WTC11 (cell line): ENCODE data around the gene MSS51. TPM values are rescaled to one million over a fixed set of nuclear protein-coding genes. Genes with fewer than 3 reads are reported as not detected.

Experiments used
- ATAC-seq: fragments of 200-7000 bp; cut with Tn5 transposase; 2 replicates; pipeline ENCODE4 v1.10.0; 2021; ENCODE audit warnings: mild to moderate bottlenecking, moderate library complexity
- CTCF ChIA-PET: fragments of 300-600 bp; sonication (Branson Sonifier 250); formaldehyde crosslinking; loops from one replicate; lab custom pipeline; 2021; ENCODE audit warnings: antibody characterized with exemption; lab: Charles Lee
- POLR2A ChIA-PET: fragments of 350-600 bp; sonication (Branson Sonifier 250); formaldehyde crosslinking; loops from one replicate; lab custom pipeline; 2021; ENCODE audit warnings: antibody characterized with exemption; lab: Charles Lee
- DNase-seq: peaks from one replicate; pipeline ENCODE4 v3.0.0; 2021; ENCODE audit warnings: low spot score
- H3K27ac Mint-ChIP-seq: 2 replicates; pipeline ENCODE4 v1.8.0; 2021; ENCODE audit warnings: mixed read lengths
- H3K27me3 Mint-ChIP-seq: 2 replicates; pipeline ENCODE4 v1.8.0; 2021; ENCODE audit warnings: low read depth, mild to moderate bottlenecking, moderate library complexity, mixed read lengths
- H3K36me3 Mint-ChIP-seq: 2 replicates; pipeline ENCODE4 v1.8.0; 2021; ENCODE audit warnings: mixed read lengths
- H3K4me1 Mint-ChIP-seq: 2 replicates; pipeline ENCODE4 v1.8.0; 2022; ENCODE audit warnings: mixed read lengths
- H3K4me3 Mint-ChIP-seq: 2 replicates; pipeline ENCODE4 v1.8.0; 2021; ENCODE audit warnings: mild to moderate bottlenecking, moderate library complexity, mixed read lengths
- H3K9me3 Mint-ChIP-seq: 2 replicates; pipeline ENCODE4 v1.8.0; 2021; ENCODE audit warnings: mixed read lengths
- AFF4 ChIP-seq: sonication (generic); formaldehyde crosslinking; IDR thresholded peaks from 2 replicates; pipeline ENCODE4 v1.8.1; 2023; ENCODE audit warnings: mild to moderate bottlenecking, missing genetic modification reagents, borderline replicate concordance
- ATF3 ChIP-seq: sonication (generic); formaldehyde crosslinking; conservative IDR thresholded peaks from 2 replicates; pipeline ENCODE4 v1.8.1; 2022; ENCODE audit warnings: mild to moderate bottlenecking, missing genetic modification reagents
- CDX4 ChIP-seq: fragments of 250-450 bp; sonication (Bioruptor Pico); IDR thresholded peaks from 2 replicates; pipeline ENCODE4 v1.9.0; 2021; ENCODE audit warnings: moderate library complexity, mild to moderate bottlenecking, inconsistent platforms, borderline replicate concordance
- HMGA2 ChIP-seq: fragments of 250-450 bp; sonication (Bioruptor Pico); IDR thresholded peaks from 2 replicates; pipeline ENCODE4 v1.4.0; 2021; ENCODE audit warnings: mild to moderate bottlenecking, moderate library complexity
- HMGXB4 ChIP-seq: sonication (generic); formaldehyde crosslinking; IDR thresholded peaks from 2 replicates; pipeline ENCODE4 v1.8.1; 2023; ENCODE audit warnings: mild to moderate bottlenecking, moderate library complexity, missing genetic modification reagents
- KAT7 ChIP-seq: sonication (generic); formaldehyde crosslinking; IDR thresholded peaks from 2 replicates; pipeline ENCODE4 v1.8.1; 2023; ENCODE audit warnings: missing genetic modification reagents, mild to moderate bottlenecking, borderline replicate concordance
- OVOL2 ChIP-seq: fragments of 250-450 bp; sonication (Bioruptor Pico); IDR thresholded peaks from 2 replicates; pipeline ENCODE4 v1.9.0; 2021; ENCODE audit warnings: mild to moderate bottlenecking, borderline replicate concordance
- SOX15 ChIP-seq: fragments of 250-450 bp; sonication (Bioruptor Pico); IDR thresholded peaks from 2 replicates; pipeline ENCODE4 v1.9.0; 2021; ENCODE audit warnings: mild to moderate bottlenecking
- SP1 ChIP-seq: sonication (generic); formaldehyde crosslinking; conservative IDR thresholded peaks from 2 replicates; pipeline ENCODE4 v1.8.1; 2022; ENCODE audit warnings: missing genetic modification reagents
- STAT6 ChIP-seq: sonication (generic); formaldehyde crosslinking; conservative IDR thresholded peaks from 2 replicates; pipeline ENCODE4 v1.8.1; 2023; ENCODE audit warnings: mild to moderate bottlenecking, low read depth, missing genetic modification reagents, moderate library complexity
- TEAD4 ChIP-seq: sonication (generic); formaldehyde crosslinking; IDR thresholded peaks from 2 replicates; pipeline ENCODE4 v1.8.0; 2022; ENCODE audit warnings: mild to moderate bottlenecking, missing genetic modification reagents
- ZBTB43 ChIP-seq: sonication (generic); formaldehyde crosslinking; IDR thresholded peaks from 2 replicates; pipeline ENCODE4 v1.8.1; 2023; ENCODE audit warnings: mild to moderate bottlenecking, missing genetic modification reagents
- ZNF219 ChIP-seq: sonication (generic); formaldehyde crosslinking; IDR thresholded peaks from 2 replicates; pipeline ENCODE4 v1.8.0; 2023; ENCODE audit warnings: missing genetic modification reagents, mild to moderate bottlenecking, borderline replicate concordance
- ZNF317 ChIP-seq: sonication (generic); formaldehyde crosslinking; IDR thresholded peaks from 2 replicates; pipeline ENCODE4 v1.8.1; 2023; ENCODE audit warnings: low read depth, mild to moderate bottlenecking, moderate library complexity, missing genetic modification reagents, borderline replicate concordance
- ZNF416 ChIP-seq: fragments of 250-450 bp; sonication (Bioruptor Pico); IDR thresholded peaks from 2 replicates; pipeline ENCODE4 v1.9.0; 2021; ENCODE audit warnings: mild to moderate bottlenecking, inconsistent platforms
- ZNF425 ChIP-seq: fragments of 250-450 bp; sonication (Bioruptor Pico); conservative IDR thresholded peaks from 2 replicates; pipeline ENCODE4 v1.9.0; 2021; ENCODE audit warnings: mild to moderate bottlenecking
- total RNA-seq: library from RNA; stranded (reverse); gene quantifications from 3 replicates; pipeline ENCODE4 v1.2.3, GENCODE V29; 2021

The MSS51 gene
- total RNA-seq, 1 experiment from 2014 or later: 3.0 TPM

GRCh38 chr10:73471226-73471625, 37.9 kb upstream of the MSS51 start (continued):
- TF ChIP-seq HMGXB4 (CRISPR knock-in tag) (no peak), ZNF425 (CRISPR knock-in tag) (no peak), ZNF317 (CRISPR knock-in tag) (no peak), KAT7 (CRISPR knock-in tag) (no peak), CDX4 (no peak), STAT6 (CRISPR knock-in tag) (no peak)

GRCh38 chr10:73469579-73469978, 36.2 kb upstream of the MSS51 start:
- Mint-ChIP-seq H3K4me3 (no peak overlapping the region), H3K27ac (no peak overlapping the region), H3K27me3 (no peaks in the 10 kb centered on the region), H3K36me3 (peaks cover 29% of the 10 kb centered on the region)
- ATAC-seq (no peak), DNase-seq (no peak)
- CTCF ChIA-PET: no interaction called here
- TF ChIP-seq ZNF416 (CRISPR knock-in tag) (no peak), SOX15 (no peak), HMGA2 (no peak)
- TF ChIP-seq, all 79 proteins: peak for 0
- Mint-ChIP-seq H3K9me3 (no peaks in the 10 kb centered on the region), H3K4me1 (no peaks in the 10 kb centered on the region)
- POLR2A ChIA-PET: no interaction called here

- no peak for TF ChIP-seq ZNF219 (CRISPR knock-in tag)
- no peak for TF ChIP-seq SP1 (CRISPR knock-in tag)
- no peak for TF ChIP-seq AFF4 (CRISPR knock-in tag)
- TF ChIP-seq ATF3 (CRISPR knock-in tag): no peak
- no peak for TF ChIP-seq CDX4
- no peak for TF ChIP-seq HMGXB4 (CRISPR knock-in tag)
- TF ChIP-seq ZBTB43: no peak
- TF ChIP-seq OVOL2 (CRISPR knock-in tag): no peak
- TF ChIP-seq ZNF317 (CRISPR knock-in tag): no peak
- TF ChIP-seq TEAD4: no peak
- DNase-seq (no peak), ATAC-seq (no peak)
- ChIA-PET CTCF (interaction anchor here (1.1 kb wide), 1 partner anchor 177 kb away, joined by 3 read pairs; no protein-coding TSS in a partner anchor), POLR2A (no interaction called here)
- H3K4me3 Mint-ChIP-seq: no peak overlapping the region
- no peaks in the 10 kb centered on the region for H3K4me1 Mint-ChIP-seq
- H3K36me3 Mint-ChIP-seq: peaks cover 26% of the 10 kb centered on the region
- H3K27me3 Mint-ChIP-seq: no peaks in the 10 kb centered on the region
- no peaks in the 10 kb centered on the region for H3K9me3 Mint-ChIP-seq
- no peak overlapping the region for H3K27ac Mint-ChIP-seq
These were observed 33.8 kb upstream of the MSS51 start for GRCh38 chr10:73467206-73467605.
